GM18868 (cell line): Measurements from ENCODE around the gene FBXO2.
A peak's percentile ranks its signal among the peaks of the same experiment; 100 is the strongest.
"Not testable (repeated sequence)": the region's sequence is repeated elsewhere in the genome, so short reads cannot be mapped to it uniquely, and the experiment has no call there.

Experiments used
- ATAC-seq: cut with Tn5 transposase; IDR thresholded peaks from one replicate; pipeline ENCODE4 v1.9.1; 2021; ENCODE audit warnings: mild to moderate bottlenecking, moderate library complexity; ENCODE audit not compliant: unreplicated experiment

The FBXO2 gene

DNA sequence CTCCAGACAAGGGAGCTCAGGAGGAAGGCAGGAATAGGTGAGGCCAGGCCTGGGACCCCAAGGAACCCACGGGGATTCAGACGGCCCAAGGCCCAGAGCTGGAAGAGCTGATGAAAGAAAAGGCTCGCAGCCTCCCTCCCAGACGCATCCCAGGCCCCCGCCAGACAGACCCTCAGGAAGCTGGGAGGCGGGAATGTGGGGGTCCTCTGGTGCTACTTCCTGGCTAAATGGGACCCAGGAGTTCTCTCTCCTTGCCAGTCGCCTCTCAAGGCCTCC lies 430 bp downstream of the FBXO2 start:
- ATAC-seq: no peak

DNA sequence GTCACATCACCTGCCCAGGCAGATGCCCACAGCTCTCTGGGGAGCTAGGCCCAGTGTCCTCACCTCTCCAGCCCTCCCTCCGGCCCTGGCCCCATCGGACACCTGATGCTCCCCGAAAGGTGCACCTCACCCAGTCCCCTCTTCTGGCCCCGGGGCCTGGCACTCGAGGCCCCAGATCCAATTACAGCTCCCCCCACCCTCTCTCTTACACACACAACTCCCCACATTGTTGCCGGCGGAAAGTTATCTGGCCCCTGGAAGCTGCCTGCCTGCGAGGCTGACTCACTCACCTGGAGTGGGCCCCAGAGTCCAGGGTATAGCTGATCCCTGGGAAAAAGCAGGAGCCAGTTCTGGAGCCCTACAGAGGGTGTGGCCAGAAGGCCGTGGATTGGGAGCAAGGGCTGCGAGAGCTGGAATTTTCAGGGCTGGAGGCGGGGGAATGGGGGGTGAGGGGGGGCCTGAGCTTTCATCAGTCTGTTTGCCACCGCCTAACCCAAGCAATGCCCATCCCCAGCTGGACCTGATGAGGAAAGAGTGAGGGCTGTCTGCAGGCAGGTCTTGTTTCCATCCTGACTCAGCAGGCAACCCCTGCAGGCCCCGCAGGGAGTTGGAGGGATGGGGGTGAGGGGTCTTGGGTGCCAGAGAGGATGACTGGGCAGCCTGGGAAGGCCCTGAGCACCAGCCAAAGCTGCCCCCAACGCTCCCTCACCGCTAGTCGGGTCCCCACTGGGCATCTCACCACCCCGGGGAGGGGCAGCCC lies 948 bp downstream of the FBXO2 start:
- ATAC-seq: no peak

DNA sequence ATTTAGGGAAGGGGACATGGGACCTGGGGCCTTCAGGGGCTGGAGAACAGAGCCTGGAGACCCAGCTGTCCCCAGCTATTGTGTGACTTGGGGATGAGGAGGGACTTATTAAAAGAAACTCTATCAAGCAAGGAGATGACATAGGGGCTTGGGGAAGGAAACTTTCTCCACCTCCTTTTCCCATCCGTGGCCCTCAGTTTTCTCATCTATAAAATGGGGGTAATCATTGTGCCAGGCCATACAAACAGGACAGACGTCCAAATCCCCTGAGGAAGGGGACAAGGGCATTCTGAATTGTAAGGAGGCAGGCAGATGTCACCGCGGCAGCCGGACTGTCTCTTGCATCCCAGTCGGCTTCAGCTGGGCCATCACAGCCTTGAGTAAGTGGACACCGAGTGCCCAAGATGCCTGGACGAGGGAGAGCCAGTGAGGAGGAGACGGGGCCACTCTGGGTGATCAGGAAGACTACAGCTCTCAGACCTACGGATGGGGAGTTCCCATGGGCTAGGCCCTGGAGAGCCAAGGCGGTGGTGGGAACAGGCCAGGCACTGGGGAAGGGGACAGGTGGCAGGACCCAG lies 1.9 kb downstream of the FBXO2 start:
- ATAC-seq: no peak

DNA sequence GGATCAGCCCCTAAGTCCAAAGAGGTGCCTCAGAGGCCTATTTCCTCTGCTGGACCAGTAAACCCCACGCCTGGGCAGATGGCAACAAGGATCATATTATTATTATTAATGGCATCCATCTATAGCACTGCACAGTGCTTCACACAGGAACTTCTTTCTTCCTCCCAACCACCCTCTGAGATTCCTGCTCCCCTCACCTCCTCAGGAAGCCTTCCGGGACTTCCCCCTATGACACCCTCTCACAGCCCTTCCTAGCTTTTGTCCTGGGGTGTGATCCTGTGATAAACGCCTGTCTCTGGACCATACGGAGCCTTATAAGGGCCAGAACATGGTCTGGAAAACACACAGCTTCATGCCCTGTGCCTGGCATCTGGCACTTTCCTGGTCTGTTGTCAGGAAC lies 3.2 kb downstream of the FBXO2 start:
- no peak for ATAC-seq

DNA sequence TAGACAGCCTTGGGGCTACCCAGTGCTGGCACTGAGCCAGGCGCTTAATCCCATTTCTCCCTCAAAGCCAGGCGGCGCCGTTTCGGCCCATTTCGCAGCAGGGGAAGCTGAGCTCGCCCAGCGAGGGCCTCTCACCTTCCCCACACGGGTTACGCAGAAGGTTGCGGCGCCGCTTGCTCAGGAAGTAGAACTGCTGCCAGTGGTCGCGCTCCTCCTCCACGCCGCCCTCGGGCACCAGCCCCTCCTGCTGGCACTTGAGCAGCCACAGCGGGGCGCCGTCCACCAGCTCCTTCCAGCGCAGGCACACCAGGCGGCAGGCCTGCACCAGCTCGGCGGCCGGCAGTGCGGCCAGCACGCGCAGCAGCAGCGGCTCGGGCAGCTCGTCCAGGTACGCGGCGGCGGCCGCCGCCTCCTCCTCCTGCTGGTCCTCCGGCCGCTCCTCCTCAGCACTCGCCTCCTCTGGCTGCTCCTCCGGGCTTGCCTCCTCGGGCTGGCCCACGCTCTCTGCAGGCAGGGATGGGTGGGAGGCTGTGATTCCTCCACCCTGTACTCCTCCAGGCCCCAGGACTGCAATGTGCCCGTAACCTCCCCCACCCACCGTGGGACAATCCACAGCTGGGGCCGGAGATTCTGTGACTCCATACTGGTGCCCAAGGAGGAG lies 3.8 kb downstream of the FBXO2 start:
- ATAC-seq: peak; percentile 42

DNA sequence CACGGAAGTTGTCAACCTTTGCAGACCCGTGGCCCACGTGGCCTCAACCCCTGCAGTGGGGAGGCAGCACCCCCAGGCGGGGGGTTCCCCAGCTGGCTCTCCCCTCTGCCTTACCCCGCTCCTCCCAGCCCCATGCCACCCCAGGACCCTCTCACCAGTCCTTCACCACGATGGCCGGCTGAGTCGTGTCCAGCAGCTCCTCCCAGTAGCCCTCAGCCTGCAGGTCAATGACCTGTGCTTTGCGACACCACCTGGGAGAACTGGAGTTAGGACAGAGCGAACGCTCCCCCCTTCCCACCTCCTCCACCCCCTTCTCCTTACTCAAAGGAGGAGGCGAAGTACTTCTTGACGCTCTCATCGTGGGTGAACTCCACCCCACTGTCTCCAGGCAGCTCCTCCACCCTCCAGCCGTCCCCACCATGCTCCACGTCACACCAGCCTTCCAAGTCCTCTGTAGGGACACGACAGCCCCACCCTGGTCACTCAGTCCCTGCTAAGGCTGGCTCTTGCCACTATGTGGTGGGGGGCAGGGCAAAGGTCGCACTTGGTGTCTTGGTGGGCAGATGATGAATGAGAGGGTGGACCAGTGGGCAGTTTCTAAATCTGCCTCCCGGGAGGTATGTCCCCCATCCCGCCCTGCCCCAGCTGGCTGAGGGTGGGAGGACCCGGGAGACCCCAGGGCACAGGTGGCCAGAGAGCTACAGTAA lies 4.5 kb downstream of the FBXO2 start:
- no peak for ATAC-seq

DNA sequence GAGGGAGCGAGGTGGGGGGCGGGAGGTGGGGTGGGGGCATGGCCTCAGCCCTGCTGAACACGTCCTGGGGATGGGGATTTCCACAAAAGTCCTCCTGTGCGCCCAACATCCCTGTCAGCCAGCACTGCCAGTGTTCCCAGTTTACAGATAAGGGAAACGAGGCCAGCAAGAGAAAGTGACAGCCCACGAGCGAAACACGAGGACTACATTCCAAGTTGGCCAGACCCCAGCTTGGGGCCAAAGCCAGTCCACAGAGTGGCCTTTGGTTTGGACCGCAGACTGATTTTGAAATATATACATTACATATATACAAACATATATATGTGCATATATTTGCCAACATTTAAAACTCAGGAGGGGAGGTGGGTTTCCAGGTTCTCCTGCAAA lies 5.0 kb downstream of the FBXO2 start:
- ATAC-seq: no peak

DNA sequence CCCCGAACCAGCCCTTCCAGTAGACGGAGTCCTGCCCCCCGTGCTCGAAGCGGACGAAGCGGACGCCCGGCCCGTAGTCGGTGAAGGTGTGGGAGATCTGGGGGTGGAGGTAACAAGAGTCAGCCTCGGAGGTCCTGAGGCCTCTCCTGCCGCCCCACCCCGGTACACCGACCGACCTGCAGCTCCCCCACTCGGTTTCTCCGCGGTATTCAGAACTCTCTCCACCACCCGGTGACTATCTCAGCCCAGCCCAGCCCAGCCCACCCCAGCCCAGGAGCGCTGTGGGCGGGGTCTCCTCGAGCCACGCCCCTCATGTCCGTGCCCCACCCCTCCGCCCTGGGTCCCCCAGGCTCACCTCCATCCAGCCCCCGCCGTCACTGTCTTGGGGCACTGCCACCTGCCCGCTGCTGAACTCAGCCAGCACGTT lies 5.5 kb downstream of the FBXO2 start:
- ATAC-seq: no peak

DNA sequence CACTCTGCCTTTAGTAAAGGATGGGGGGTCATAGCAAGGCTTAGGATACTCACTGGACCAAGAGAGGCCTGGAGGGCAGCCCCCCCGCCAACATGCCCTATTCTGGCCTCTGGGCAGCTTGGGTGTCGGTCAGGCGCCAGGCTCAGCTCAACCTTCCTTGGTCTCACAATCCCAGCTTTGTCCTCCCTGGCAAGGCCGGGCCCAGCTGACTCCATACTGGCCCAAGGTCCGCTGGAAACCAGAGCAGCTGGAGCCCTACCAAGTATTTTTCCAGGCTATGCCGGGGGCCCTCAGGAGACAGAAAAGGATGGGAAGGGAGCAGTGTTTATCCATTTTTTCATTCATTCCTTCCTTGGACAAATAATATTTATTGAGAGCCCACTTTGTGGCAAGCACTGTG lies 6.2 kb downstream of the FBXO2 start:
- no peak for ATAC-seq

DNA sequence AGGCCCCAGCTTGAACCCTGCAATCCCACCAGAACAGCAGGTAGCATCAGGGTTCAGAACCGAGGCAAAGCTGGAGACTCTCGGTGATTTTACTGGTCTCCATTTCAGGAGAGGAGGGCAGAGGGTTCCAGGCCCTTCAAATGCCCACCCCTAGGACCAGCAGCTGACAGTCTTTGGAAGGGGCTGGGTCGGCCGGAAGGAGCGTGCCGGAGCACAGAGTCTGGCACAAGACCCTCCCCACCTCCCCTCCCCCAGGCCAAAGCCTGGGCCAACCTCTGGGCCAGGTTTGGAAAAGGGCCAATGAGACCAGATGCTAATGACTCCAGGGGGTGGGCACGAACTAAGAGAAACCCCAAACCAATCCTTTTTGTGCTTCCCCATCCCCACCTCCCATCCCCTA lies 6.9 kb downstream of the FBXO2 start:
- ATAC-seq: no peak

DNA sequence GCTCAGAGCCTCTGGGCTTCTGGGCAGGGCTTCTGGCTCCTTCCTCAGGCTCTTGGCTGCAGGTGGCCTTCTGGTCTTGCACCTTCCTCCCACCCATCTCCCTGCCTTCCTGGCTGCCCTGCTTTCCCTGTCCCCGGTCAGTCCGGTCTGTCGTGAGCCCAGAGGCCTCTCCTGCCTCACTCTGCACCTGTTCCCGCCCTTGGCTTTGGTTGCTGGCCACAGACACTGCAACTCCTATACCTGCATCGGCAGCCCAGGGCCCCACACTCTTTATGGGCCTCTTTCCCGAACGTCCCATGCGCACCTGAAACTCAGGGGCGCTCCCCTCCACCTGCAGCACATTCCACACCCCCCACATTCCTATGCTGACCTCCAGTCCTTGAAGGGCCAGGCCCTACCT lies 7.9 kb downstream of the FBXO2 start:
- no peak for ATAC-seq

DNA sequence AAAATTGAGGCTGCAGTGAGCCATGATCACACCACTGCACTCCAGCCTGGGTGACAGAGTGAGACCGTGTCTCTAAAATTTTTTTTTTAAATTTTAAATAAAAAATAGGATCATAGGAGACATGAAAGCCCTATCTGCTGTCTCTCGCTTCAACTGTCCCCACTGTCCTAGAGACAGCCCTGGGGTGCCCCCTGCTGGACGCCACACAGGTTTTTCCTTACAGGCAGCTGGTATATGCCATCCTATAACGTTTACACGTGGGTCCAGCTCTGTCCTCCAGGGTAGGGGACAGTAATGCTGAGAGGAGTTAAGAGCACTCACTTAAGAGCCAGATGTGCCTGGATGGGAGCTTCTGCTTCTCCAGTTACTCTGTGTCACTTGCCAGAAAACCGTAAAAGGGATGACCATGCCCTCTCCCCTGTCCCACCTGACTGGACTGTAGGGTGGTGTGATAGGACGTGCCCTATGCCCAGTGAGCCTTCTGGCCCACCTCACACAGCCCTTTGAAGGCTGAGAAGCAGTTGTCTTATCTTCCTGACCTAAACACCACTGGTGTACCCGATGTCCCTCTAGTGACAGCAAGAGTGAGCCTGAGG lies 8.5 kb downstream of the FBXO2 start:
- no peak for ATAC-seq

DNA sequence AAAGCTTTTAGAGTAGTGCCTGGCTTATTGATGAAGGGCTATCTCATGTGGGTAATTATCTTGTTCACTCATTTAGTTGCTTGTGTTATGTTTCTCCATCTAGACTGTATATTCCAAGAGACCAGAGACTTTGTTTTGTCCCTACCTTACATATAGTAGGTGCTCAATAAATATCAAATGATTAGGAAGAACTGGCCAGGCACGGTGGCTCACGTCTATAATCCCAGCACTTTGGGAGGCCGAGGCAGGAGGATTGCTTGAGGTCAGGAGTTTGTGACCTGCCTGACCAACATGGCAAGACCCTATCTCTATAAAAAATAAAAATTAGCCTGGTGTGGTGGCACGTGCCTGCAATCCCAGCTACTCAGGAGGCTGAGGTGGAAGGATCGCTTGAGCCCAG lies 9.0 kb downstream of the FBXO2 start:
- ATAC-seq: no peak

DNA sequence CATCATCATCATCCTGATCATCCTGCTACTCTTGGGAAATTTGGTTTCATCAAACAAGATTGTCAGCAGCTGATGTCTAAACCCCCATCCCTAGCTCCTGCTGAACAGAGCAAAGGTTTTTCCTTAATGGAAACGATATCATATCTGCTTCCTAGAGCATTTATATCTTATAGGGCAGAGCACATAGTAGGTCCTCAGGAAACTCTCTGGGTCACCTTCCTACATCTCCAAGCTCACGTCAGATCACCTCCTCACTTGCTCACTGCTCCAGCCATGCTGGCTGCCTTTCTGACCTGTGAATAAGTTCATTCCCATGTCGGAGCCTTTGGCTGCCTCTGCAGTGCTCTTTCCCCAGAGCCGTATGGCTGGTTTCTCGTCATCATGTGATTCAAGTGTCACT lies 10.4 kb downstream of the FBXO2 start:
- no peak for ATAC-seq

DNA sequence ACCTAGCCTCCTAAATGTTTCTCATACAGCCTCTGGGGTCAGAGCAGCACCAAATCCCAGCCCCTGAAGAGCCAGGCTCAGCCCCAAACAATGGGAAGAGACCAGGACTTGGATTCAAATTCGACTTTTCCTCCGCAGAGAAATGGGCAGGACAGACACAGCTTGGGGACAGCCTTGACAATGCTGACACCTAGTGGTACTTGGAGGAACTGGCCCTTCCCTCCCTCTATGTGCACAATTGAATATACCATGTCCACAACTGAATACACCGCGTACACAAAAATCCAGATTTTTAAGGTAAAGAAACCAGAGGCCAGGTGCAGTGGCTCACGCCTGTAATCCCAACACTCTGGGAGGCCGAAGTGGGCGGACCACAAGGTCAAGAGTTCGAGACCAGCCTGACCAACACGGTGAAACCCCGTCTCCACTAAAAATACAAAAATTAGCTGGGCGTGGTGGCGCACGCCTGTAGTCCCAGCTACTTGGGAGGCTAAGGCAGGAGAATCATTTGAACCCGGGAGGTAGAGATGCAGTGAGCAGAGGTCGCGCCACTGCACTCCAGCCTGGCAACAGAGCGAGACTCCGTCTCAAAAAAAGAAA lies 11.7 kb downstream of the FBXO2 start:
- not testable (repeated sequence) for ATAC-seq

DNA sequence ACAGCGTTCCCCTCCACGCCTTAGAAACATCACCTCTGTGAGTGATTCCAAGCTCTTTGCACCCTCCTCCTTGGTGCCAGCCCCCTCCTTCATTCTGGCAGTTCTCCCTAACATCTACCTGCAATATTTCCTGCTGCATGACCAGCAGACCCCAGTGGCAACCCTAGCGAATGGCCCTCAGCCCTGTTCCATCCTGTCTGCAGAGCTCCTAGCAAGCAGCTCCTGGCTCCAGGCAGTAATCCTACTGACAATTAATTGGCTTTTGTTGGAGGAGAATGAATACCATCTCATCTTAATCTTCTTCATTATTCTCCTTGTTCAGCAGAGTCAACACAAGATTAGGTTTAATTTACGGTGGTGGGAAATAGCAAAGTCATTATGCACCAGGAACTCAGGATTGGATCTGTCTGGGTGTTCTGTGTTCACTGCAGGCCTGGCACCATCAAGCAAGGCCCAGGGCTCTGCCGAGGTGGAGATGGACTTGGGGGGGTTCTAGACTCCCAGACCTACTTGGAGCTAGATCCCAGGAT lies 12.4 kb downstream of the FBXO2 start:
- ATAC-seq: no peak

DNA sequence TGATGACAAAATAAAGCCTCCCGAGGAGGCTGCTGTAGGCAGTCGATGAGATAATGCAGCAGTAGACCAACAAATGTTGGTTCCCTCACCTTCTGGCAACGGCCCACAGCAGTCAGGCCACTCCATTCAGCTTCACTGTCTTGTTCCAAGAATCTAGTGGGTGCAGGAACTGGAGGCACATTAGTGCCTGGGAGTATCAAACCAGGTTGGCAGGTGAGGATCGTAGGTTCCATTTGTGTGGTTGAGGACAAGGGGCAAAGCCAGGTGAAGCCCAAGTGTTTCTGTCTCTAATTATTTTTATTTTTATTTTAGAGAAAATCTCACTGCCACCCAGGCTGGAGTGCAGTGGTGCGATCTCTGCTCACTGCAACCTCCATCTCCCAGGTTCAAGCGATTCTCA lies 13.3 kb downstream of the FBXO2 start:
- no peak for ATAC-seq

DNA sequence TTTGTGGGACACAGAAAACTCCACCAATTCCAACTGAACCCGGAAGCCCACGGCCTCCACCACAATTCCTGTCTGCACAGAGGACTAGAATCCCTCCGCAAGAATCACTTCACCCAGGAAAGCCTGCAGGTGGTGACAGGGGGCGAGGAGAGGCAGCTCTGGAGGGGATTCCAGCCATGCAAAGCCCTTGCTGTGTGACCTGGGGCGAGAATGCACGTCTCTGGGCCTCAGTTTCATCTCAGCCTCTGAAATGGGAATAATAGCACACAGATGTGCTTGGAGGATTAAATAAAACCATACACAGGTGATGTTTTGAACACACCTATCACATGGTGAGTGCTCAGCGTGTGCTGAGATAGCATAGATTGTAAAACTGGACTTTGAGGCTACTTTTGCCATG lies 14.1 kb downstream of the FBXO2 start:
- no peak for ATAC-seq

DNA sequence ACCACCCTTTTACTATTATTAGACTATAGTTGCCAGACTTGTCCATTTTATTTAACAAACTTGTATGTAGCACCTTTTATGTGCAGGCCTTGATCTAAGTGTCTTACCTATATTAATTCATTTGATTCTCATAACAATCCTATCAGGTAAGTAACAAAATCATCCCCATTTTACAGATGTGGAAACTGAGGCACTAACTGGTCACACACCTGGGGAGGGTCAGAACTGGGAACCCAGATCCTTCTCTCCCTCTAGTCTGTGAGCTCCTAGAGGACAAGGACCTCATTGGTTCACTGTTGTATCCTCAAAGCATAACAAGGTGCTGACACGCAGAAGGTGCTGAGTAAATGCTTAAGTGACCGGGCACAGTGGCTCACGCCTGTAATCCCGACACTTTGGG lies 14.9 kb downstream of the FBXO2 start:
- ATAC-seq: no peak

DNA sequence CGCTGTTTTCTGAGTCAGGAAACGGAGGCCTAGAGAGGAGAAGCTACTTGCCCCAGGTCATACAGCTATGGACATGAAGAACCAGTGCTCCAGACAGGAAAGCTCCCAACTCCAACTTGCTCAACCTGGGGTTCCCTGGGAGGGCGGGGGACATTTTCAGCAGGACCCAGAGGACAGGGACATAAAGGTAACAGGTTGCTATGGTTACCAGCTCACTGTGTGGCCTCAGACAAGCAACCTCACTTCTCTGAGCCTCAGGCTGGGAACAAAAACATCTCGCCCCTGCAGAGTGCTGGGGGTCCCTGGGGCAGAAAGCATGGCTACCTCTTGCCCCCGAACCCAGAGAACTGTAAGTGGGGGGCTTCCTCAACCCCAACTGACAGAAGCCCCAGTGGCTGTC lies 16.1 kb downstream of the FBXO2 start:
- ATAC-seq: no peak
